ENCODE data around the gene PTPN1. TPM values are rescaled to one million over a fixed set of nuclear protein-coding genes. Genes with fewer than 3 reads are reported as not detected.

PTPN1 gene
- polyA plus RNA-seq, 3 donors: 12.4 to 21.4 (median 19.1) TPM

DNA sequence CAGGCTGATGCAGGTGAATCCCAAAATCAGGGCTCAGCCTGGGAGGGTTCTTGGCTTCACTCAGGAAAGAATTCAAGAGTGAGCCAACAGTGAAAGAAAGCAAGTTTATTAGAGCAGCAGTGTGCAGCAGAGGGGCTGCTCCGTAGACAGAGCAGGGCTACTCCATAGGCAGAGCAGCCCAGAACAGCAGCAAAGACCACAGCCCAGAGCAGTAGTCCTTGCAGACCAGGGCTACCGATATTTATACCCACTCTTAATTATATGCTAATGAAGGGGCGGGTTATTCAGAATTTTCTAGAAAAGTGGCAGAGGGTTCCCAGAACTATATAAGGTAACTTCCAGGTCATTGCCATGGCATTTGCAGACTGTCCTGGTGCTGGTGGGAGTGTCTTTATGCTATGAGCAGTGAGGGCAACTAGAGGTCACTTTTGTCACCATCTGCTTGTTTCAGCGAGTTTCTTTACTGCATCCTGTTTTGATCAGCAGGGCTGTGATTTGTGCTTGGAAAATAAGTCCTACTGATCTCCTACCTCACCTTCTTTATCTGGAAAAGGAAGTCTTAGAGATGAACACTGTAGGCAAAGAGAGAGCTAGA lies 39.8 kb upstream of the PTPN1 start:
- Histone ChIP-seq H3K9me3 (replicated peaks in 1 of 2; ENCODE audit: control insufficient read depth in 1 of 2, insufficient read depth in 1 of 2, low read length in 2 of 2) (no peaks in the 10 kb centered on the region), H3K27me3 (ENCODE audit: control insufficient read depth in 2 of 2, insufficient read depth in 2 of 2, low read length in 2 of 2) (no peaks in the 10 kb centered on the region), H3K9ac (ENCODE audit: insufficient read depth, low read length, poor library complexity, severe bottlenecking) (no peak overlapping the region), H3K4me3 (replicated peaks in 1 of 3; ENCODE audit: low read depth in 2 of 3, low read length in 3 of 3) (no peak overlapping the region), H2AFZ (ENCODE audit: insufficient read depth, low read depth, low read length, poor library complexity, severe bottlenecking) (no peak overlapping the region), H3K4me1 (ENCODE audit: control insufficient read depth in 1 of 2, insufficient read depth in 2 of 2, low read length in 2 of 2) (peaks cover 36 to 44% of the 10 kb centered on the region in 2 donors), H3K4me2 (replicated peaks; ENCODE audit: extremely low read depth, low read length, poor library complexity, severe bottlenecking) (no peak overlapping the region), H3K27ac (ENCODE audit: low read depth in 1 of 2, low read length in 2 of 2) (no peak overlapping the region), H3K36me3 (replicated peaks in 1 of 2; ENCODE audit: control insufficient read depth in 1 of 2, insufficient read depth in 2 of 2, low read length in 2 of 2) (no peaks in the 10 kb centered on the region), H3K79me2 (ENCODE audit: insufficient read depth, low read length) (no peaks in the 10 kb centered on the region), H4K20me1 (ENCODE audit: insufficient read depth, low read length) (no peaks in the 10 kb centered on the region)
- no CpG with 5 or more reads among the region's 4 CpGs for WGBS (ENCODE audit: insufficient coverage)
- peaks cover 0 to 5% (median 5%) of the 10 kb centered on the region in 3 donors for H3K27me3 Mint-ChIP-seq (ENCODE audit: low read depth in 3 of 3)
- H3K36me3 Mint-ChIP-seq: no peaks in the 10 kb centered on the region
- intact Hi-C loops (cut with micrococcal nuclease): loop anchor here (10.0 kb wide), 2 partner anchors 54 to 356 kb away; partner anchors contain the start of gene UBE2V1 (in 1 of the 2)
- peaks cover 50% of the 10 kb centered on the region for H3K4me1 Mint-ChIP-seq
- peak in 1 of 3 donors; percentile 25 for DNase-seq
- H3K9me3 Mint-ChIP-seq: no peaks in the 10 kb centered on the region
- peak overlapping the region in 3 of 7 donors; percentile 46 to 71 (median 56) for H3K27ac Mint-ChIP-seq
- TF ChIP-seq, protein P1, sequence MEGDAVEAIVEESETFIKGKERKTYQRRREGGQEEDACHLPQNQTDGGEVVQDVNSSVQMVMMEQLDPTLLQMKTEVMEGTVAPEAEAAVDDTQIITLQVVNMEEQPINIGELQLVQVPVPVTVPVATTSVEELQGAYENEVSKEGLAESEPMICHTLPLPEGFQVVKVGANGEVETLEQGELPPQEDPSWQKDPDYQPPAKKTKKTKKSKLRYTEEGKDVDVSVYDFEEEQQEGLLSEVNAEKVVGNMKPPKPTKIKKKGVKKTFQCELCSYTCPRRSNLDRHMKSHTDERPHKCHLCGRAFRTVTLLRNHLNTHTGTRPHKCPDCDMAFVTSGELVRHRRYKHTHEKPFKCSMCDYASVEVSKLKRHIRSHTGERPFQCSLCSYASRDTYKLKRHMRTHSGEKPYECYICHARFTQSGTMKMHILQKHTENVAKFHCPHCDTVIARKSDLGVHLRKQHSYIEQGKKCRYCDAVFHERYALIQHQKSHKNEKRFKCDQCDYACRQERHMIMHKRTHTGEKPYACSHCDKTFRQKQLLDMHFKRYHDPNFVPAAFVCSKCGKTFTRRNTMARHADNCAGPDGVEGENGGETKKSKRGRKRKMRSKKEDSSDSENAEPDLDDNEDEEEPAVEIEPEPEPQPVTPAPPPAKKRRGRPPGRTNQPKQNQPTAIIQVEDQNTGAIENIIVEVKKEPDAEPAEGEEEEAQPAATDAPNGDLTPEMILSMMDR (IDR thresholded peaks at IDR 0.05): no peak
- H3K4me3 Mint-ChIP-seq: peak overlapping the region in 1 of 2 donors; percentile 11

DNA sequence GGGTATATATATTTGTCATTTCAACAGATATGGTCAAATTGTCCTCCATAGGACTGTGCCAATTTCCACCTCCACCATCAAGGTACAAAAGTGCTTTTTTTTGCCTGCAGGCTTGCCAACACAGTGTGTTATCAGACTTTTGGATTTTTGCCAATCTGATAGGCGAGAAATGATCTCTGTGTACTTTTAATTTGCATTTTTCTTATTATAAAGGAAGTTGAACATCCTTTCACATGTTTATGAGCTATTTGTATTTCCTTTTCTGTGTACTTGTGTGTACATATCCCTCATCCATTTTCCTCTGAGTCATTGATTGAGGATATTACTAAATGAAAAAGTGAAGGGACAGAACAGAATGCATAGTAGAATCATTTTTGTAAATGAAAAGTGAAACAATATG lies 39.0 kb upstream of the PTPN1 start:
- Histone ChIP-seq H3K36me3 (replicated peaks in 1 of 2; ENCODE audit: control insufficient read depth in 1 of 2, insufficient read depth in 2 of 2, low read length in 2 of 2) (no peaks in the 10 kb centered on the region), H2AFZ (ENCODE audit: insufficient read depth, low read depth, low read length, poor library complexity, severe bottlenecking) (no peak overlapping the region), H3K4me1 (ENCODE audit: control insufficient read depth in 1 of 2, insufficient read depth in 2 of 2, low read length in 2 of 2) (peaks cover 39 to 51% of the 10 kb centered on the region in 2 donors), H3K9ac (ENCODE audit: insufficient read depth, low read length, poor library complexity, severe bottlenecking) (no peak overlapping the region), H3K27ac (ENCODE audit: low read depth in 1 of 2, low read length in 2 of 2) (no peak overlapping the region), H3K4me3 (replicated peaks in 1 of 3; ENCODE audit: low read depth in 2 of 3, low read length in 3 of 3) (no peak overlapping the region), H3K79me2 (ENCODE audit: insufficient read depth, low read length) (no peaks in the 10 kb centered on the region), H4K20me1 (ENCODE audit: insufficient read depth, low read length) (no peaks in the 10 kb centered on the region), H3K27me3 (ENCODE audit: control insufficient read depth in 2 of 2, insufficient read depth in 2 of 2, low read length in 2 of 2) (no peaks in the 10 kb centered on the region), H3K9me3 (replicated peaks in 1 of 2; ENCODE audit: control insufficient read depth in 1 of 2, insufficient read depth in 1 of 2, low read length in 2 of 2) (no peaks in the 10 kb centered on the region), H3K4me2 (replicated peaks; ENCODE audit: extremely low read depth, low read length, poor library complexity, severe bottlenecking) (no peak overlapping the region)
- Mint-ChIP-seq H3K27ac (peak overlapping the region in 3 of 7 donors; percentile 10 to 46 (median 15)), H3K9me3 (no peaks in the 10 kb centered on the region), H3K4me1 (peaks cover 56% of the 10 kb centered on the region), H3K27me3 (ENCODE audit: low read depth in 3 of 3) (peaks cover 0 to 5% (median 3%) of the 10 kb centered on the region in 3 donors), H3K36me3 (no peaks in the 10 kb centered on the region), H3K4me3 (no peak overlapping the region)
- no CpG with 5 or more reads among the region's 1 CpG for WGBS (ENCODE audit: insufficient coverage)
- no peak for DNase-seq
- TF ChIP-seq, protein P1 (IDR thresholded peaks at IDR 0.05): no peak
- intact Hi-C loops (cut with micrococcal nuclease): loop anchor here (10.0 kb wide), 2 partner anchors 54 to 356 kb away; partner anchors contain the start of gene UBE2V1 (in 1 of the 2)
